ENCODE measurements around the gene THAP10. TPM values are rescaled to one million over a fixed set of nuclear protein-coding genes. Genes with fewer than 3 reads are reported as not detected.
A peak's percentile ranks its signal among the peaks of the same experiment; 100 is the strongest.
"Not testable (repeated sequence)": the region's sequence is repeated elsewhere in the genome, so short reads cannot be mapped to it uniquely, and the experiment has no call there.

The THAP10 gene
- total RNA-seq, 1 experiment from 2014 or later = 5.9 TPM

DNA sequence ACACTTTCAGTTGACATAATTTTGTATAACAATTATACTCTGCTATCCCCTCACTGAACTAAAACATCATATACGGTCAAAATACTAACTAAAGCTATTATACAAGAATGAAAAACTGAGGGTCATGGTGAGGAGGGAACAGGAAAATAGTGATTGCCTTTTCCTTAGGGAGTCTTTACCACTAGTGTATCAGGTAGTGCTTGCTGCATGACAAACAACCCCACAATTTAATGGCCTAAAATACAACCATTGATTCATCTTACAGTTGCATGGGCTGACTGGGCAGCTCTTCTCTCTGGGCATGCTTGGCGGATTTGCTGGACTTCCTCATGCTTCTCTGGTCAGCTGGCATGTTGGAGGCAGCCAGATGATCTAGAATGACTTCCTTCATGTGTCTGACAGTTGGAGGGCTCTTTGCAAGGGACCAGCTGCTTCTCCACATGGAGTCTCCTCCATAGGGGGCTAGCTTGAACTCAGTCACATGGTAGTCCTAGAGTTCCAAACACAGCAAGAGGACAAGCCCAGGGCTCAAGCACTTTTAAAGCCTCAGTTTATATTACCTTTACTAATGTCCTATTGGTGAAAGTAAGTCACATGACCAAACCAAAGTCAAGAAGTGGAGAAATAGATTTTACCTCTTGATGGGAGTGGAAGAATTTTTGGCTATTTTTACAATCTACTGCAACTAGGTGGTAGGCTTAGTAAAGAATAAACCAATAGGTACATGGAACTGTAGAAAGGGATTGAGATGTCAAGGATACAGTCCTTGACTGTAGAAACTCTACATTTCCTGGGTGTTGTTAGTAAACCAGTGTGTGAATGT, 18.8 kb downstream of the THAP10 start:
- ATAC-seq (no peak), DNase-seq (no peak)
- H3K9me3 ChIP-seq (ENCODE audit: low read length) = no peaks in the 10 kb centered on the region
- no peaks in the 10 kb centered on the region for H3K79me2 ChIP-seq (ENCODE audit: low read length)
- H3K4me3 ChIP-seq (ENCODE audit: low read length) = no peak overlapping the region
- H3K27ac ChIP-seq (ENCODE audit: low read length) = no peak overlapping the region
- no peak overlapping the region for H3K4me2 ChIP-seq (ENCODE audit: low read length)
- TF ChIP-seq, protein P1, sequence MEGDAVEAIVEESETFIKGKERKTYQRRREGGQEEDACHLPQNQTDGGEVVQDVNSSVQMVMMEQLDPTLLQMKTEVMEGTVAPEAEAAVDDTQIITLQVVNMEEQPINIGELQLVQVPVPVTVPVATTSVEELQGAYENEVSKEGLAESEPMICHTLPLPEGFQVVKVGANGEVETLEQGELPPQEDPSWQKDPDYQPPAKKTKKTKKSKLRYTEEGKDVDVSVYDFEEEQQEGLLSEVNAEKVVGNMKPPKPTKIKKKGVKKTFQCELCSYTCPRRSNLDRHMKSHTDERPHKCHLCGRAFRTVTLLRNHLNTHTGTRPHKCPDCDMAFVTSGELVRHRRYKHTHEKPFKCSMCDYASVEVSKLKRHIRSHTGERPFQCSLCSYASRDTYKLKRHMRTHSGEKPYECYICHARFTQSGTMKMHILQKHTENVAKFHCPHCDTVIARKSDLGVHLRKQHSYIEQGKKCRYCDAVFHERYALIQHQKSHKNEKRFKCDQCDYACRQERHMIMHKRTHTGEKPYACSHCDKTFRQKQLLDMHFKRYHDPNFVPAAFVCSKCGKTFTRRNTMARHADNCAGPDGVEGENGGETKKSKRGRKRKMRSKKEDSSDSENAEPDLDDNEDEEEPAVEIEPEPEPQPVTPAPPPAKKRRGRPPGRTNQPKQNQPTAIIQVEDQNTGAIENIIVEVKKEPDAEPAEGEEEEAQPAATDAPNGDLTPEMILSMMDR (conservative IDR thresholded peaks at IDR 0.05; ENCODE audit: low read depth, low read length) = no peak
- TF ChIP-seq EZH2 (IDR thresholded peaks at IDR 0.05; ENCODE audit: low read length, unreplicated experiment) = no peak
- H2AFZ ChIP-seq (ENCODE audit: low read length) = no peak overlapping the region
- no peaks in the 10 kb centered on the region for H4K20me1 ChIP-seq (ENCODE audit: low read length)
- intact Hi-C loops (cut with micrococcal nuclease) = loop anchor here (10.0 kb wide), 1 partner anchor 109 kb away; the partner anchor contains the start of gene UACA
- ChIA-PET CTCF (no interaction called here), POLR2A (ENCODE audit: unreplicated experiment) (no interaction called here)
- no peak overlapping the region for H3K9ac ChIP-seq (ENCODE audit: low read length)
- H3K36me3 ChIP-seq (ENCODE audit: low read depth, low read length) = no peaks in the 10 kb centered on the region
- no TSS peak for BruUV-seq (replicated peaks)
- no peaks in the 10 kb centered on the region for H3K9me2 ChIP-seq (replicated peaks; ENCODE audit: low read length)
- no peaks in the 10 kb centered on the region for H3K27me3 ChIP-seq (ENCODE audit: low read length)
- H3F3A ChIP-seq (ENCODE audit: low read length, unreplicated experiment) = no peaks in the 10 kb centered on the region
- peaks cover 13% of the 10 kb centered on the region for H3K4me1 ChIP-seq (ENCODE audit: insufficient read depth, low read length)

DNA sequence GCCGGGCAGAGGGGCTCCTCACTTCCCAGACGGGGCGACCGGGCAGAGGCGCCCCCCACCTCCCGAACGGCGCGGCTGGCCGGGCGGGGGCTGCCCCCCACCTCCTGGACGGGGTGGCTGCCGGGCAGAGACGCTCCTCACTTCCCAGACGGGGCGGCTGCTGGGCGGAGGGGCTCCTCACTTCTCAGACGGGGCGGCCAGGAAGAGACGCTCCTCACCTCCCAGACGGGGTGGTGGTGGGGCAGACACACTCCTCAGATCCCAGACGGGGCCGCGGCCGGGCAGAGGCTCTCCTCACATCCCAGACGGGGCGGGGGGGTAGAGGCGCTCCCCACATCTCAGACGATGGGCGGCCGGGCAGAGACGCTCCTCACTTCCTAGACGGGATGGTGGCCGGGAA, 20.7 kb downstream of the THAP10 start:
- H3K36me3 ChIP-seq (ENCODE audit: low read depth, low read length); H3K27ac ChIP-seq (ENCODE audit: low read length); H3K27me3 ChIP-seq (ENCODE audit: low read length); H2AFZ ChIP-seq (ENCODE audit: low read length); H3K9me2 ChIP-seq (replicated peaks; ENCODE audit: low read length); POLR2A ChIA-PET (ENCODE audit: unreplicated experiment); H3K4me2 ChIP-seq (ENCODE audit: low read length); DNase-seq; ATAC-seq; CTCF ChIA-PET; H3K4me3 ChIP-seq (ENCODE audit: low read length); H3F3A ChIP-seq (ENCODE audit: low read length, unreplicated experiment); H4K20me1 ChIP-seq (ENCODE audit: low read length); BruUV-seq (replicated peaks); H3K9me3 ChIP-seq (ENCODE audit: low read length); H3K79me2 ChIP-seq (ENCODE audit: low read length); H3K9ac ChIP-seq (ENCODE audit: low read length): not testable (repeated sequence)
- H3K4me1 ChIP-seq (ENCODE audit: insufficient read depth, low read length) = peaks cover 13% of the 10 kb centered on the region
- intact Hi-C loops (cut with micrococcal nuclease) = loop anchor here (10.0 kb wide), 1 partner anchor 107 kb away; the partner anchor contains the start of gene UACA

DNA sequence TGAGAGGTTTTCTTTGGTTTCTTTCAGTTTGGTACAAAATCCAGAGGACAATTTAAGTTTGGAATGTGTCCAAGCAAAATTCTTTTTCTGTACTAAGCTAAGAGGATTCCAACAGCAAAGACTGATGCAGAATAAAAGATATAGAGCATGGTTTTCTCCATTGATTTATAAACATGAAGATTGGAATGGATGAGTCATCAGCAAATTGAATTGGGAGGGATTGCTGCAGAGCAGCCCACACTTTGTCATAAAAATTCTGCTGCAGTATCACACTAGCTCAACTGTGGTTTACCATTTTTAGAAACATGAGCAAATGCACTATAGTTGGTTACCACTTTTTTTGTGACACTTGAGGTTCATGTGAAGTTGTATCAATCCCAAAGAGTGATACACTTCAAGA, 22.2 kb downstream of the THAP10 start:
- peak; percentile 54 for DNase-seq
- TF ChIP-seq, protein P1 (conservative IDR thresholded peaks at IDR 0.05; ENCODE audit: low read depth, low read length) = no peak
- TF ChIP-seq EZH2phosphoT487 (IDR thresholded peaks at IDR 0.05; ENCODE audit: borderline replicate concordance, low read length) (no peak), EZH2 (IDR thresholded peaks at IDR 0.05; ENCODE audit: low read length, unreplicated experiment) (no peak)
- no peaks in the 10 kb centered on the region for H3F3A ChIP-seq (ENCODE audit: low read length, unreplicated experiment)

More for the DNA sequence above, 22.2 kb downstream of the THAP10 start:
- no peaks in the 10 kb centered on the region for H4K20me1 ChIP-seq (ENCODE audit: low read length)
- H3K4me2 ChIP-seq (ENCODE audit: low read length) = 0 out of 2 replicates have a peak overlapping the region, but pooled peaks have one; percentile 8
- no peaks in the 10 kb centered on the region for H3K9me2 ChIP-seq (replicated peaks; ENCODE audit: low read length)
- no peak overlapping the region for H2AFZ ChIP-seq (ENCODE audit: low read length)
- H3K4me3 ChIP-seq (ENCODE audit: low read length) = no peak overlapping the region
- H3K27me3 ChIP-seq (ENCODE audit: low read length) = no peaks in the 10 kb centered on the region
- H3K9ac ChIP-seq (ENCODE audit: low read length) = no peak overlapping the region
- ATAC-seq = peak; percentile 31; the same call in 1 of the 2 replicates
- ChIA-PET POLR2A (ENCODE audit: unreplicated experiment) (interaction anchor here (0.5 kb wide), 1 partner anchor 31 kb away, joined by 8 read pairs; no protein-coding TSS in a partner anchor), CTCF (no interaction called here)
- H3K9me3 ChIP-seq (ENCODE audit: low read length) = no peaks in the 10 kb centered on the region
- H3K27ac ChIP-seq (ENCODE audit: low read length) = no peak overlapping the region
- no peaks in the 10 kb centered on the region for H3K36me3 ChIP-seq (ENCODE audit: low read depth, low read length)
- BruUV-seq (replicated peaks) = no TSS peak
- peaks cover 13% of the 10 kb centered on the region for H3K4me1 ChIP-seq (ENCODE audit: insufficient read depth, low read length)
- no peaks in the 10 kb centered on the region for H3K79me2 ChIP-seq (ENCODE audit: low read length)
- intact Hi-C loops (cut with micrococcal nuclease) = loop anchor here (10.0 kb wide), 1 partner anchor 105 kb away; the partner anchor contains the start of gene UACA
